B cell (primary cell): ENCODE data around the gene INHBE. TPM values are rescaled to one million over a fixed set of nuclear protein-coding genes. Genes with fewer than 3 reads are reported as not detected.

ENCODE experiments used
- ATAC-seq: fragments of 200-7000 bp; cut with Tn5 transposase; one replicate; pipeline ENCODE4 v1.10.0; 2021; ENCODE audit warnings: low read depth, mild to moderate bottlenecking, moderate number of reproducible peaks, moderate library complexity
- CTCF ChIA-PET: fragments of 350-600 bp; sonication (Branson Sonifier 250); formaldehyde crosslinking; loops from one replicate; lab custom pipeline; 2021; ENCODE audit warnings: antibody characterized with exemption, inconsistent platforms; lab: Charles Lee
- POLR2A ChIA-PET: fragments of 350-600 bp; sonication (Branson Sonifier 250); formaldehyde crosslinking; loops from one replicate; lab custom pipeline; 2021; ENCODE audit warnings: antibody characterized with exemption; lab: Charles Lee
- DNase-seq: peaks from one replicate; pipeline ENCODE4 v3.0.0; 2013
- H2AFZ ChIP-seq: 2 replicates; pipeline ENCODE4 v1.6.1; 2012; ENCODE audit warnings: mild to moderate bottlenecking, low read depth, low read length; ENCODE audit not compliant: insufficient read depth, poor library complexity, severe bottlenecking
- H3K27ac ChIP-seq, 2 donors: 1 replicate in 1 of 2; 2 replicates in 1 of 2; pipeline ENCODE4 v1.5.1; 2012 to 2013; ENCODE audit warnings: low read length in 2 of 2, mild to moderate bottlenecking in 2 of 2, moderate library complexity in 1 of 2
- H3K27me3 ChIP-seq, 4 experiments: fragments of 200-600 bp in 1 of 4; sonication (generic) in 1 of 4; replicated peaks in 1 of 4; 1 replicate in 2 of 4; 2 replicates in 2 of 4; pipeline versions ENCODE4 v1.6.1 to v1.7.0; 2013 to 2016; ENCODE audit warnings: low read length in 3 of 4, mild to moderate bottlenecking in 2 of 4, mixed read lengths in 1 of 4, moderate library complexity in 1 of 4; ENCODE audit not compliant: insufficient read depth in 4 of 4, control insufficient read depth in 3 of 4; ENCODE audit errors: control extremely low read depth in 1 of 4
- H3K36me3 ChIP-seq, 2 experiments: replicated peaks in 1 of 2; 1 replicate in 1 of 2; 2 replicates in 1 of 2; pipeline versions ENCODE4 v1.6.1 to v1.7.1; 2013; ENCODE audit warnings: low read length in 1 of 2; ENCODE audit not compliant: insufficient read depth in 2 of 2, control insufficient read depth in 1 of 2; ENCODE audit errors: control extremely low read depth in 1 of 2, extremely low read depth in 1 of 2
- H3K4me1 ChIP-seq, 2 donors: fragments of 200-600 bp in 1 of 2; sonication (generic) in 1 of 2; 1 replicate in 1 of 2; 2 replicates in 1 of 2; pipeline versions ENCODE4 v1.5.1 to v1.6.1; 2013 to 2017; ENCODE audit warnings: low read length in 2 of 2; ENCODE audit not compliant: control insufficient read depth in 2 of 2, insufficient read depth in 2 of 2
- H3K4me2 ChIP-seq: replicated peaks from 2 replicates; pipeline ENCODE3; 2012; ENCODE audit warnings: mild to moderate bottlenecking, low read depth, low read length; ENCODE audit not compliant: poor library complexity, severe bottlenecking
- H3K4me3 ChIP-seq, 5 experiments: fragments of 200-600 bp in 1 of 5; sonication (generic) in 1 of 5; 1 replicate in 3 of 5; 2 replicates in 2 of 5; pipeline versions ENCODE4 v1.5.1 to v1.7.0; 2011 to 2016; ENCODE audit warnings: low read length in 4 of 5, mild to moderate bottlenecking in 4 of 5, low read depth in 2 of 5, control low read depth in 1 of 5, moderate library complexity in 1 of 5; ENCODE audit not compliant: insufficient read depth in 1 of 5; ENCODE audit errors: control extremely low read depth in 1 of 5, extremely low read depth in 1 of 5
- H3K79me2 ChIP-seq: fragments of 200-600 bp; sonication (generic); one replicate; pipeline ENCODE4 v1.6.0; 2016; ENCODE audit warnings: low read length; ENCODE audit not compliant: control insufficient read depth, insufficient read depth
- H3K9ac ChIP-seq: fragments of 200-600 bp; sonication (generic); 2 replicates; pipeline ENCODE4 v1.6.1; 2017; ENCODE audit warnings: mild to moderate bottlenecking, low read length, moderate library complexity
- H3K9me3 ChIP-seq, 3 donors: one replicate each; pipeline versions ENCODE4 v1.6.1 to v1.7.1; 2013; ENCODE audit warnings: low read length in 2 of 3; ENCODE audit not compliant: control insufficient read depth in 2 of 3, insufficient read depth in 1 of 3; ENCODE audit errors: control extremely low read depth in 1 of 3
- H4K20me1 ChIP-seq: 2 replicates; pipeline ENCODE4 v1.6.0; 2012; ENCODE audit warnings: mild to moderate bottlenecking, low read length; ENCODE audit not compliant: insufficient read depth, control insufficient read depth, poor library complexity, severe bottlenecking
- H3K27ac Mint-ChIP-seq: one replicate; pipeline ENCODE4 v1.8.0; 2021; ENCODE audit warnings: mixed read lengths
- H3K27me3 Mint-ChIP-seq: one replicate; pipeline ENCODE4 v1.8.0; 2021; ENCODE audit warnings: mixed read lengths
- H3K4me1 Mint-ChIP-seq: one replicate; pipeline ENCODE4 v1.8.0; 2021; ENCODE audit warnings: mixed read lengths
- H3K4me3 Mint-ChIP-seq: one replicate; pipeline ENCODE4 v1.8.0; 2021; ENCODE audit warnings: mixed read lengths
- H3K9me3 Mint-ChIP-seq: one replicate; pipeline ENCODE4 v1.8.0; 2022; ENCODE audit warnings: mixed read lengths; ENCODE audit not compliant: insufficient read depth
- EZH2 ChIP-seq: IDR thresholded peaks from 2 replicates; pipeline ENCODE4 v1.6.1; 2012; ENCODE audit warnings: borderline replicate concordance, low read depth, mild to moderate bottlenecking, moderate library complexity, low read length; ENCODE audit not compliant: insufficient read depth, poor library complexity, severe bottlenecking
- WGBS: methylation state at CpG from one replicate; pipeline ENCODE4 v1.1.5; 2013; ENCODE audit warnings: missing lambda C conversion rate; ENCODE audit not compliant: insufficient coverage; 5-methylcytosine and 5-hydroxymethylcytosine counted together
- intact Hi-C: fragments of 100-400 bp; cut with micrococcal nuclease; formaldehyde crosslinking; loops from one replicate; pipeline ENCODE4 v1.10.0; 2022
- polyA plus RNA-seq: library from polyadenylated mRNA; depleted of rRNA; stranded (reverse); fragments of >200 nt; gene quantifications from 2 replicates; pipeline ENCODE4 v1.2.3, GENCODE V29; 2012
- total RNA-seq, 2 donors: library from RNA; stranded (reverse); fragments of 120-200 nt in 1 of 2; gene quantifications; 1 replicate in 1 of 2; 2 replicates in 1 of 2; pipeline versions ENCODE4 v1.2.3 to v1.2.4, GENCODE V29; 2013 to 2022
- TF ChIP-seq, protein P1 (sequence below): fragments of 200-600 bp; IDR thresholded peaks from one replicate; pipeline ENCODE4 v1.8.0; 2022; ENCODE audit warnings: antibody characterized with exemption, mild to moderate bottlenecking

INHBE gene
- total and polyA plus RNA-seq, 2 donors (not counting 1 experiment from before 2014, with no cell fraction given): not detected

- DNase-seq: no peak
These were observed 4.8 kb downstream of the INHBE start, which contains the start of gene GLI1 for GRCh38 chr12:57459750-57460467. TSS of gene GLI1 (plus strand) at chr12:57459785. CDS start at chr12:57463692, 3,907 bp downstream.

More at GRCh38 chr12:57459750-57460467, 4.8 kb downstream of the INHBE start, which contains the start of gene GLI1:
- ATAC-seq: no peak
- TF ChIP-seq, protein P1, sequence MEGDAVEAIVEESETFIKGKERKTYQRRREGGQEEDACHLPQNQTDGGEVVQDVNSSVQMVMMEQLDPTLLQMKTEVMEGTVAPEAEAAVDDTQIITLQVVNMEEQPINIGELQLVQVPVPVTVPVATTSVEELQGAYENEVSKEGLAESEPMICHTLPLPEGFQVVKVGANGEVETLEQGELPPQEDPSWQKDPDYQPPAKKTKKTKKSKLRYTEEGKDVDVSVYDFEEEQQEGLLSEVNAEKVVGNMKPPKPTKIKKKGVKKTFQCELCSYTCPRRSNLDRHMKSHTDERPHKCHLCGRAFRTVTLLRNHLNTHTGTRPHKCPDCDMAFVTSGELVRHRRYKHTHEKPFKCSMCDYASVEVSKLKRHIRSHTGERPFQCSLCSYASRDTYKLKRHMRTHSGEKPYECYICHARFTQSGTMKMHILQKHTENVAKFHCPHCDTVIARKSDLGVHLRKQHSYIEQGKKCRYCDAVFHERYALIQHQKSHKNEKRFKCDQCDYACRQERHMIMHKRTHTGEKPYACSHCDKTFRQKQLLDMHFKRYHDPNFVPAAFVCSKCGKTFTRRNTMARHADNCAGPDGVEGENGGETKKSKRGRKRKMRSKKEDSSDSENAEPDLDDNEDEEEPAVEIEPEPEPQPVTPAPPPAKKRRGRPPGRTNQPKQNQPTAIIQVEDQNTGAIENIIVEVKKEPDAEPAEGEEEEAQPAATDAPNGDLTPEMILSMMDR: no peak
- TF ChIP-seq EZH2: no peak
- Mint-ChIP-seq H3K27me3 (no peaks in the 10 kb centered on the region), H3K4me1 (peaks cover 53% of the 10 kb centered on the region), H3K9me3 (no peaks in the 10 kb centered on the region), H3K4me3 (peak within 1 kb of the TSS; percentile 98), H3K27ac (peak within 1 kb of the TSS; percentile 95)
- H2AFZ ChIP-seq: peak within 1 kb of the TSS; percentile 78
- no peaks in the 10 kb centered on the region for H3K9me3 ChIP-seq
- ChIA-PET CTCF (interaction anchor here (0.6 to 7.6 kb wide), 19 partner anchors 10 to 217 kb away, joined by 3 to 166 read pairs (median 5); partner anchors contain the start of genes ARHGAP9, DDIT3 and MARS1), POLR2A (interaction anchor here (0.6 to 3.9 kb wide), 7 partner anchors 19 to 774 kb away, joined by 3 to 39 read pairs (median 4); partner anchors contain the start of genes ARHGAP9 and DDIT3)
- H3K27ac ChIP-seq: peak within 1 kb of the TSS; percentile 88 to 92
- no peaks in the 10 kb centered on the region for H4K20me1 ChIP-seq
- H3K4me2 ChIP-seq: peak within 1 kb of the TSS; percentile 94
- peaks cover 30 to 58% of the 10 kb centered on the region in 2 donors for H3K4me1 ChIP-seq
- H3K27me3 ChIP-seq: no peaks in the 10 kb centered on the region
- H3K36me3 ChIP-seq: no peaks in the 10 kb centered on the region
- H3K79me2 ChIP-seq: peaks cover 6% of the 10 kb centered on the region
- peak within 1 kb of the TSS; percentile 58 to 93 (median 89) for H3K4me3 ChIP-seq
- intact Hi-C loops: loop anchor here (1.0 to 10.0 kb wide), 7 partner anchors 29 to 348 kb away; partner anchors contain the start of genes CDK4, DDIT3, MARCHF9 and R3HDM2
- peak within 1 kb of the TSS; percentile 81 for H3K9ac ChIP-seq
- WGBS: 3% methylated on average over 8 of the region's 36 CpGs
